ENCODE results near the gene NRBP1.

DNA sequence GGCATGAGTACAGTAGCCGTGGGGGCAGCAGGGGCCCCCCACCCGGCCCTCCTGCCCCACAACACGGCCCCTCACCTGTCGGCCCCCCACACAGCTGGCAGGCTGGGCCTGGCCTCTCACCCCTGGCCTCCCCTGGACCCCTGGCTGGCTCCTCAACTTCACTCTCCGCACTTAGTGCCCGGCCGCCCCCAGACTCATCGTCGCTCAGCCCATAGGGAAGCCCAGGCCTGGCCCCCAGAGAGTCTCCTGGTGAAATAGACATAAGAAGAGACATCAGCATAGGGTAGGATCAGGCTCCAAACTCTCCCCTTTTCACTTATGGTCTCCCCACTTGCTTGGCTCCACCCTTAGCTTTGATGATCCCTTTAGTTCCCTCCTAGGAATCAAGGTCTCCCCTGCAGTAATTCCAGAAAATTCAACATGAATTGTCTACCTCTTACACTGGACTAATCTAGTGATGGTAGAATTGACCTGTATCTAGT is 49.6 kb upstream of the NRBP1 start:
- TF ChIP-seq, protein P1, sequence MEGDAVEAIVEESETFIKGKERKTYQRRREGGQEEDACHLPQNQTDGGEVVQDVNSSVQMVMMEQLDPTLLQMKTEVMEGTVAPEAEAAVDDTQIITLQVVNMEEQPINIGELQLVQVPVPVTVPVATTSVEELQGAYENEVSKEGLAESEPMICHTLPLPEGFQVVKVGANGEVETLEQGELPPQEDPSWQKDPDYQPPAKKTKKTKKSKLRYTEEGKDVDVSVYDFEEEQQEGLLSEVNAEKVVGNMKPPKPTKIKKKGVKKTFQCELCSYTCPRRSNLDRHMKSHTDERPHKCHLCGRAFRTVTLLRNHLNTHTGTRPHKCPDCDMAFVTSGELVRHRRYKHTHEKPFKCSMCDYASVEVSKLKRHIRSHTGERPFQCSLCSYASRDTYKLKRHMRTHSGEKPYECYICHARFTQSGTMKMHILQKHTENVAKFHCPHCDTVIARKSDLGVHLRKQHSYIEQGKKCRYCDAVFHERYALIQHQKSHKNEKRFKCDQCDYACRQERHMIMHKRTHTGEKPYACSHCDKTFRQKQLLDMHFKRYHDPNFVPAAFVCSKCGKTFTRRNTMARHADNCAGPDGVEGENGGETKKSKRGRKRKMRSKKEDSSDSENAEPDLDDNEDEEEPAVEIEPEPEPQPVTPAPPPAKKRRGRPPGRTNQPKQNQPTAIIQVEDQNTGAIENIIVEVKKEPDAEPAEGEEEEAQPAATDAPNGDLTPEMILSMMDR (IDR thresholded peaks at IDR 0.05) = no peak
- no peak for TF ChIP-seq POLR2A (IDR thresholded peaks at IDR 0.05)
